Uterus (tissue), 4 donors: ENCODE data around the gene INSM1. TPM values are rescaled to one million over a fixed set of nuclear protein-coding genes. Genes with fewer than 3 reads are reported as not detected.
A peak's percentile ranks its signal among the peaks of the same experiment; 100 is the strongest.

Source experiments
- DNase-seq, 2 donors: peaks; one replicate each; pipeline ENCODE4 v3.0.0-alpha.2; 2019 to 2020
- H3K27ac ChIP-seq, 2 donors: fragments of 200-600 bp; sonication (generic); 1 replicate in 1 of 2; 2 replicates in 1 of 2; pipeline ENCODE4 v1.5.1; 2016 to 2018
- H3K27me3 ChIP-seq, 2 donors: fragments of 200-600 bp; sonication (generic); one replicate each; pipeline ENCODE4 v1.5.1; 2018 to 2019; ENCODE audit warnings: control low read depth in 1 of 2
- H3K36me3 ChIP-seq, 2 donors: fragments of 200-600 bp; sonication (generic); one replicate each; pipeline ENCODE4 v1.5.1; 2019; ENCODE audit warnings: control low read depth in 1 of 2
- H3K4me1 ChIP-seq, 2 donors: fragments of 200-600 bp; sonication (generic); one replicate each; pipeline ENCODE4 v1.5.1; 2018 to 2019; ENCODE audit warnings: control low read depth in 1 of 2
- H3K4me3 ChIP-seq, 2 donors: fragments of 200-600 bp; sonication (generic); 1 replicate in 1 of 2; 2 replicates in 1 of 2; pipeline ENCODE4 v1.5.1; 2018 to 2019; ENCODE audit warnings: mild to moderate bottlenecking in 1 of 2
- H3K9me3 ChIP-seq, 2 donors: fragments of 200-600 bp; sonication (generic); one replicate each; pipeline ENCODE4 v1.5.1; 2019; ENCODE audit warnings: control low read depth in 1 of 2
- POLR2A ChIP-seq, 2 donors: fragments of 450-650 bp; IDR thresholded peaks; one replicate each; pipeline ENCODE4 v1.6.1; 2016; ENCODE audit warnings: antibody characterized with exemption in 2 of 2, mild to moderate bottlenecking in 1 of 2, moderate library complexity in 1 of 2
- intact Hi-C: fragments of 100-400 bp; cut with DNase I; formaldehyde crosslinking; loops from one replicate; pipeline ENCODE4 v1.15.1; 2023; ENCODE audit warnings: low total_unique reads
- total RNA-seq, 4 donors: library from RNA; depleted of rRNA in 3 of 4; stranded (reverse); fragments of >200 nt in 3 of 4; gene quantifications; one replicate each; pipeline versions ENCODE4 v1.1.0 to v1.2.4, GENCODE V29; 2014 to 2023
- TF ChIP-seq, protein P1 (sequence below), 4 experiments: fragments of 200-600 bp in 2 of 4; fragments of 450-650 bp in 2 of 4; sonication (generic) in 2 of 4; IDR thresholded peaks; one replicate each; pipeline ENCODE4 v1.5.1; 2016 to 2019; ENCODE audit warnings: antibody characterized with exemption in 4 of 4, mild to moderate bottlenecking in 2 of 4, moderate library complexity in 1 of 4
- donor health status: DM: yes; HTN: yes; CAD: no.

INSM1 gene
- total RNA-seq, 4 donors from 2014 or later, result not detected

DNA sequence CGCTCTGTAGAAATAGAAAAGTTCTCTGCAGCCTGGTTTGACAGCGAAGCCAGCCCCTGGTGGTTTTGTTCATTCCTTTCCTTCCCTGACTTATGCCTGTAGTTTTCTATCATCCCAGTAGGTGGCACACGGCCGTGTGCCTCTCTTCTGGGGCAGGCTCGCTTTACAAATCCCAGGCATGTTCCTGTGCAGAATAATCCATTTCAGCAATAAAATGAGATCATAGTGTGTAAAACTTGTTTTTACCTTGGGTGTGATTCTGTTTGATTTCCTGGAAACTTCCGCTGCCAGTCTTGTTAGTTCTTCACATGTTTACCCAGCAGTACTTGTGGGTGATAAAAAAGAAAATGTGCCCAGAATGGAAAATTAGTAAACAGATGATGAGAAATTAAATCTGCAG, 7.4 kb upstream of the INSM1 start:
- DNase-seq, result no peak
- peaks cover 0 to 37% of the 10 kb centered on the region in 2 donors for H3K27me3 ChIP-seq
- intact Hi-C loops, result no loop called here
- H3K9me3 ChIP-seq, result no peaks in the 10 kb centered on the region
- TF ChIP-seq, protein P1, sequence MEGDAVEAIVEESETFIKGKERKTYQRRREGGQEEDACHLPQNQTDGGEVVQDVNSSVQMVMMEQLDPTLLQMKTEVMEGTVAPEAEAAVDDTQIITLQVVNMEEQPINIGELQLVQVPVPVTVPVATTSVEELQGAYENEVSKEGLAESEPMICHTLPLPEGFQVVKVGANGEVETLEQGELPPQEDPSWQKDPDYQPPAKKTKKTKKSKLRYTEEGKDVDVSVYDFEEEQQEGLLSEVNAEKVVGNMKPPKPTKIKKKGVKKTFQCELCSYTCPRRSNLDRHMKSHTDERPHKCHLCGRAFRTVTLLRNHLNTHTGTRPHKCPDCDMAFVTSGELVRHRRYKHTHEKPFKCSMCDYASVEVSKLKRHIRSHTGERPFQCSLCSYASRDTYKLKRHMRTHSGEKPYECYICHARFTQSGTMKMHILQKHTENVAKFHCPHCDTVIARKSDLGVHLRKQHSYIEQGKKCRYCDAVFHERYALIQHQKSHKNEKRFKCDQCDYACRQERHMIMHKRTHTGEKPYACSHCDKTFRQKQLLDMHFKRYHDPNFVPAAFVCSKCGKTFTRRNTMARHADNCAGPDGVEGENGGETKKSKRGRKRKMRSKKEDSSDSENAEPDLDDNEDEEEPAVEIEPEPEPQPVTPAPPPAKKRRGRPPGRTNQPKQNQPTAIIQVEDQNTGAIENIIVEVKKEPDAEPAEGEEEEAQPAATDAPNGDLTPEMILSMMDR (IDR thresholded peaks at IDR 0.05), result peak; percentile 25 to 41 (median 37)
- no peak for TF ChIP-seq POLR2A (IDR thresholded peaks at IDR 0.05)
- no peaks in the 10 kb centered on the region for H3K36me3 ChIP-seq
- no peak overlapping the region for H3K4me3 ChIP-seq
- no peaks in the 10 kb centered on the region for H3K4me1 ChIP-seq
- H3K27ac ChIP-seq, result no peak overlapping the region

DNA sequence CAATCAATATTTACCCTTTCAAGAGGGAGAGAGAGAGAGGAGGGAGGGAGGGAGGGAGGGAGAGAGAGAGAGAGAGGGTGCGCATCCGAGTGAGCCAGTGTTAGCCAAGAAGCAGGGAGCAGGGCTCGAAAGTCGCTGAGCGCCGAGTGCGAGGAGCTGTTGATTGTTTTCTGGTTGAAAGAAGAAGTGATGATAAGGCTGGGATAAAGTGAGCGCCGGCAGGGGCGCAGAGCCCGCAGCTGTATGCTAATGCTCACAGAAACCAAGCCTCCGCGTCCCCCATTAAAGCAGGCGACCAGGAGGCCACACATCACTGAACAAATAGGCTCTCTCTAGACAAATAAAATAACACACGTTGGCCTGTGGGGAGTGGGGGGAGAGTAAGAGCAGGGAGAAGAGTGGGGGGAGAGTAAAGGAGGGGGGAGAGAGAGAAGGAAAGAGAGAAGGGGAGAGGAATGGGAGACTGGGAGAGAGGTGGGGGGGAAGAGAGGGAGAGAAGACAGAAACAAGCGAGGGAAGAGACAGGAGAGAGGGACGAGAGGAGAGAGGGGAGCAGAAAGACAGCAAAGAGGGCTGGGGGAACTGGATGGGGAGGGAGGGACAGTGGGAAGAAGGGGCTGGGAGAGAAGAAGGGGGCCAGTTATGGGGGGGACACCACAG, 5.0 kb upstream of the INSM1 start:
- Histone ChIP-seq H3K4me3 (no peak overlapping the region), H3K4me1 (peaks cover 0 to 3% of the 10 kb centered on the region in 2 donors), H3K27ac (no peak overlapping the region), H3K36me3 (no peaks in the 10 kb centered on the region), H3K27me3 (peaks cover 6 to 44% of the 10 kb centered on the region in 2 donors), H3K9me3 (no peaks in the 10 kb centered on the region)
- intact Hi-C loops, result no loop called here
- no peak for TF ChIP-seq POLR2A (IDR thresholded peaks at IDR 0.05)
- TF ChIP-seq, protein P1 (IDR thresholded peaks at IDR 0.05), result no peak
- no peak for DNase-seq

DNA sequence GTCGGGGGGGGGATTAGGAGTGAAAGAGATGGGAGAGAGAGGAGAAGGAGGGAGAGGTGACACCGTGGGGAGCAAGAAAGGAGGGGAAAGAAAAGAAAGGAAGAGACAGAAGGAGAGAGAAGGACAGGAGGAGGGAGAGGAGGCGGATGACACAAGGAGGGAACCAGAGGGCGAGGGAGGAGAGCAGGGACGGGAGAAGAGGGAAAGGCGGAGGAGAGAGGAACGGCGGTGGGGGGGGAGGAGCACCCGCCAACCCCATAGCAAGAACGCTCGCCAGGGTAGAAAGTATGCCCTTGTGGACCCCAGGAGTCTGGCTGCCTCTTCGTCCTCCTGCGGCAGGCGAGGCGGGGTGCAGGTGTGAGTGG, 4.5 kb upstream of the INSM1 start:
- Histone ChIP-seq H3K4me1 (peaks cover 0 to 6% of the 10 kb centered on the region in 2 donors), H3K9me3 (no peaks in the 10 kb centered on the region), H3K36me3 (no peaks in the 10 kb centered on the region), H3K27me3 (peaks cover 6 to 44% of the 10 kb centered on the region in 2 donors), H3K27ac (no peak overlapping the region), H3K4me3 (no peak overlapping the region)
- TF ChIP-seq, protein P1 (IDR thresholded peaks at IDR 0.05), result no peak
- no peak for TF ChIP-seq POLR2A (IDR thresholded peaks at IDR 0.05)
- intact Hi-C loops, result no loop called here
- no peak for DNase-seq

DNA sequence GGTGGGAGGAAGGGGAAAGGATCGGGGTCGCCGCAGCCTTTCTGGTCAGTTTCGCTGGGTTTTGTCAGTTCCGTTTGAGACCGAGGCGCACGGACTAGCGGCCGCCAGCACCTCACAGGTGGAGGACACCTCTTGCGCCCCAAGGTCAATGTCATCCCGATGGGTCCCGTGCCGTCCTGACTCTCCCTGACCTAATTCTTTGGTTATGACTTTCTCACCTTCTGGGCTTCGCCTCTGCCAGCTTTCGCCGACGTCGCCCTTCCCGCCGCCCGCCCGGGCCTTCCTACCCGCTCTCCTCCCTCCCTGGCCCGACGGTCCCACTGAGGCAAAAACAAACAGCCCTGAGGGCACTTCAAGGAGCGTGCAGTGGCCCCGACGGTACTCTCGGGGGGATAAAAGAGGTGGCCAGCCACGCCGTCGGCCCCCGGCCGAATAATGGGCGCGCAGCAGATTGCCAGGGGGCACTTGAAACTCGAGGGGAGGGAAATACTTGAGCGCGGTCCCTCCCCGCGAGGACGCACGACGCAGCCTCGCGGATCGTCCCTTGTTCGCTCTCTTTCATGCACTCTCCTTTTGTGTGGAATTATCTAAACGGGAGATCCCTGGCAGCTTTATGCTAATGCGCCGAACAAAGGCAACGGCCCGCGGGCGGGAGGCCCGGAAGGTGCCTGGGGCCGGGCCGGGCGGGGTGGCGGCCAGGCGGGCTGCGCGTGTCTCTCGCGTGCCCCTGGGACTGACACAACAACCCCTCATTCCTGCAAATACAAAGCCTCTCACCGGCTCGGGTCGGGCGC, 3.9 kb upstream of the INSM1 start:
- H3K36me3 ChIP-seq, result no peaks in the 10 kb centered on the region
- no peak for DNase-seq
- intact Hi-C loops, result no loop called here
- TF ChIP-seq, protein P1 (IDR thresholded peaks at IDR 0.05), result no peak
- TF ChIP-seq POLR2A (IDR thresholded peaks at IDR 0.05), result no peak
- H3K4me3 ChIP-seq, result no peak overlapping the region
- peaks cover 6 to 44% of the 10 kb centered on the region in 2 donors for H3K27me3 ChIP-seq
- peaks cover 0 to 12% of the 10 kb centered on the region in 2 donors for H3K4me1 ChIP-seq
- no peak overlapping the region for H3K27ac ChIP-seq
- H3K9me3 ChIP-seq, result no peaks in the 10 kb centered on the region
